NCI-H1417 treated with DMSO at 0.1 percent for 48 hours (cell line): ENCODE measurements around the gene ZSWIM3.

ENCODE experiments used
- DNase-seq: peaks from one replicate; lab custom pipeline; 2025; lab: John Stamatoyannopoulos, UW

ZSWIM3 gene

DNA sequence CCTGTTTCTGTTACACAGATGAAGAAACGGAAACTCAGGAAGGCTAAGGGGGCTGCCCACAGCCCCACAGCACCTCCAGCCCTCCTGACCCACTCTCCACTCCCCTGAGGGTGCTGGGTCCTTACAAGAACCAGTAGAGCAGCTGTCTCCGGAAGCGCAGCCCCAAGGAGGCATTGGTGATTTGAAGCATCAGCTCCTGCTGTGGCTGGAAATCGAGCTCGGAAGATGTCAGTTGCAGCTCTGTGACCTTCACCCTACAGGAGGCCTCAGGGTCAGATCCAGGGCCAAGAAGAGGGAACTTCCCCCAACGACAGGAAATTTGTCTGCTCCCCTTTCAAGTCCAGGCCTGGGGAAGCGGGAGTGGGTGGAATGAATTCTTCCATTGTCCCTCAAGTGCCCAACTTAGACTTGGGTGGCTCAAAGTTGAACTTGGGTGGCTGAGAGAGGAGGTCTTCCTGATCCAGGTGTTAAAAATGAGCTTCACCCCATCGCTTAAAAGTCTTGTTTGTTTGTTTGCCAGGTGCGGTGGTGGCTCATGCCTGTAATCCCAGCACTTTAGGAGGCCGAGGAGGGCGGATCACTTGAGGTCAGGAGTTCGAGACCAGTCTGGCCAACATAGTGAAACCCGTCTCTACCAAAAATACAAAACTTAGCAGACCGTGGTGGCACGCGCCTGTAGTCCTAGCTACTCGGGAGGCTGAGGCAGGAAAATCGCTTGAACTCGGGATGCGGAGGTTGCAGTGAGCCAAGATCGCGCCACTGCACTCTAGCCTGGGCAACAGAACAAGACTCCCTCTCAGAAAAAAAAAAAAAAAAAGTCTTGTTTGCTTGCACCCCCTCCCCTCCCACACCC lies 52.6 kb downstream of the ZSWIM3 start:
- no peak for DNase-seq

DNA sequence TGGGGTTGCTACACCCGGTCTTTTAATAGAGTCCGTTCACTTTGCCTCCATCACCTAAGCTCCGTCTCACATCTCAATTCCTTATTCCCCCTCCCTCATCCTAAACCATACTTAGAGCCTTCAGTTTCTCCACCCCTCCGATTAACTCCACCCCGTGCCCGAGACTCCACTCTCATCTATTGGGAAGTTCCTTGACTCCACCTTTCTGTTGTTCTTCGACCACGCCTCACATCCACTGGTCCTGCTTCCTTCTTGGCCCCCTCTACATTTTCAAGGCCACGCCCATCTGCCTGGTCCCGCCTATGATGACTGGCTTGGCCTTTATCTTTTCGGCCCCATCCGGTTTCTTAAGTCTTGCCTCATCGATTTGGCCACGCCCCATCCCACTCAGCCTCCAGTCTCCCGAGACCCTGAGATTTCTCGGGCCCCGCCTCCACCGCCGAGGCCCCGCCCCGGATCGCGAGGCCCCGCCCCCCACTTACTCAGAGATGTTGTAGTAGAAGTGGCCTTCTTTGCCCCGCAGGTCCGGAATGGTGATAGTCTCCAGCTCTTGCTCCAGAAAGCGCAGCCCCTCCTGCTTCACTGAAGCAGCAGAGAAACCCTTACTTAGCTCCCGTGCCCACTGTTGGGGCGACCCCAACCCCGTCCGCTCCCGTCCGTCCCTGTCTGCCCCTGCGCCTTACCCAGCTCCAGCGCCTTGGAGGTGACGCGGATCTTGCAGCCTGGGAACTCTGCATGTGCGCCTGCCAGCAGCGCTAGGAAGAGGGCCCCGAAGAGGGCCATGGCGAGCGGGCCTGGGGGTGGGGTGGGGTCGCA lies 53.5 kb downstream of the ZSWIM3 start:
- DNase-seq: no peak

DNA sequence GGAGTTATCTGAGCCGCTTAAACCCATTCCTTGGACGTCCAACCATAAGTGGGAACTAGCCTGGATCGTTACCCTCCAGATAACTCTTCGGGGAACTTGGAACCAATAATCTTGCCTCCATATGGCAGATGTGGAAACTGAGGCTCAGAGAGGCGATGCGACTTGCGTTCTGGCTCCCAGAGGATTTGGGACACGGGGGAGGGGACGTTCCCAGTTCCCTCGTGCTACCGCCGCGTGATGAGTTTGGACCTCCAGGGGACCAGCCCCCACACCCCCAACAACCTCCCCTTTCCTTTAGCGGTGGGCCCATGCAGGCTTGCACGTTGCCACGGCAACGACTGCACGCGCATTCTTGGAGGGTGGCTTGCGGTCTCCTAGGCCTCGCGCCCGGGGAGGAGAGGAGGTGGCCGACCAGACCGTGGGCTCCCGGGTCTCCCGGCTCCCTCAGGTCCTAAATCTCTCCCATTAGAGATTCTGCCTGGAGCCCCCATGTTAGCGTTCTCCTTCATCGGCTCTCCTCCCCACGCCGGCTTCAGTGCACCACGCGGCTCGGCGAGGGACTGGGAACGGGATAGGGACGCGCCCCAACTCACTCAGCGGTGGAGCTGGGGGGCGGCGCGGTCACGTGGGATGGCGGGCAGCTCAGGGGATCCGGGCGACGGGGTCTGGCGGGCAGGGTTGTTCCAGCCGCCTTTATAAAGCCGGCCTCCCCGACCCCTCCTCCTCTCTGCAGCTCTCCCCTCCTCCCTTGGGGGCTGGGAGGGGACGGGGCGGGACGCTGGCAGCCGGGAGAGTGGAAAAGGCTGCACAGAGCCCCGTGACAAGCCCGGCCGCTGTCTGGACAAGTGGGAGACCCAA lies 54.3 kb downstream of the ZSWIM3 start, which contains the start of gene PLTP:
Gene PLTP (minus strand): TSS at position 670 of the 858 bp plus-strand sequence. CDS start 703 bp downstream, outside the sequence.
- DNase-seq: no peak

DNA sequence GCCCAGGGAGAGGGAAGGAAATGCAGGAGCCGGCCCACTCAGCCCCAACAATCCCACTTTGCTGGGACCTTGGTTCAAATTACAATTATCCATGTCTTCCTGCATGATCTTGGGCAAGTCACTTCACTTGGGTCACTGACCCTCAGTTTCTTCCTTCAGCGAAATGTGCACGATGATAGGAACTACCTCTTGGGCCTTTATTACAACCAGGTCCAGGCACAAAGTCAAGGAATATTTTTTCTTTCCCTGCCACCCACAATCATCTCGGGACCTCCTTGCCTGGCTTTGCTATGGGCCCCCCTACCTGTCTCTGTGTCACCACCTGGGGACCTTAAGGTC lies 54.9 kb downstream of the ZSWIM3 start:
- DNase-seq: no peak

DNA sequence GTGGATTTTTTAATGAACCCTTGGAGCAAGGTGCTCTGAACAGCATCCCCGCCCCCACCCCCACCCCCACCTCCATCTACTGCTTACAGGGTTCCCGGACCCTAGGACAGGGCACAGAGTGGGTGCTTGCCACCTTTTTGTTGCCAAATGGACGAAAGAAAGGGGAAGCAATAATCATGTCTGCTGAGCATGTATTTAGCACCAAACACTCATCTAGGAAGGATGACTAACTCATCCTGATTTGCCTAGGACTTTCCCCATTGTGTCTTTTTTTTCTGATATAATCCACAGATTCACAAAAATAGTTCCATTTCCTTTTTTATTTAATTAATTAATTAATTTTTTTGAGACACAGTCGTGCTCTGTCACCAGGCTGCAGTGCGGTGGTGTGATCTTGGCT lies 55.7 kb downstream of the ZSWIM3 start:
- DNase-seq: no peak

DNA sequence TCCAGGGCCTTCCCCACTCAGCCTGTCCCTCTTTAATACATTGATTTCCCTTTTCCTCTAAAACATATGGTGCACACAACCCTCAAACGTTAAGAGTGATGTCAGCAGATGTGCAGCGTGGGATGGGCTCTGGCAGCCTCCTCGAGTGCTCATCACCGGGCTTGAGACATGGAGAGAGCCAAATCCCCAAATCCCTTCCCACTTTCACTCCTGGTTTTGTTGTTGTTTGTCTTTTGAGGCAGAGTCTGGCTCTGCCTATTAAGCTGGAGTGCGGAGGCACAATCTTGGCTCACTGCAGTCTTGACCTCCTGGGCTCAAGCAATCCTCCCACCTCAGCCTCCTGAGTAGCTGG lies 60.4 kb downstream of the ZSWIM3 start:
- DNase-seq: no peak

DNA sequence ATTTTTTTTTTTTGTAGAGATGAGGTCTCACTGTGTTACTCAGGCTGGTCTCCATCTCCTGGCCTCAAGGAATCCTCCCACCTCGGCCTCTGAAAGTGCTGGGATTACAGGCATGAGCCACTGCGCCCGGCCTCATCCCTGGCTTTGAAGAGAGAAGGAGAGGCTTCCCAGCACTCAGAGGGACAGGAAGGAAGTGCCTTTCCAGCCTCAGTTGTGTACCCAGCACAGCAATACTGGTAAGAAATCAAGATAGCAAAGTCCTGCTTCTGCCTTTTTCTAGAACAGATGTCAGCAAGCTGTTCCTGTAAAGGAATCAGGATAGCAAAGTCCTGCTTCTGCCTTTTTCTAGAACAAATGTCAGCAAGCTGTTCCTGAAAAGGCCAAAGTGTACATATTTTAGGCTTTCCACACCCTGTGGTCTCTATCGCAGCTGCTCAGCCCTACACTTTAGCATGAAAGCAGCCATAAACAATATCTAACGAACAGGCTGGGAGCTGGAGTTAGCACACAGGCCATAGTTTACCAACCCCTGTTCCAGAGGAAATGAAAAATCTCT lies 60.8 kb downstream of the ZSWIM3 start:
- DNase-seq: no peak

DNA sequence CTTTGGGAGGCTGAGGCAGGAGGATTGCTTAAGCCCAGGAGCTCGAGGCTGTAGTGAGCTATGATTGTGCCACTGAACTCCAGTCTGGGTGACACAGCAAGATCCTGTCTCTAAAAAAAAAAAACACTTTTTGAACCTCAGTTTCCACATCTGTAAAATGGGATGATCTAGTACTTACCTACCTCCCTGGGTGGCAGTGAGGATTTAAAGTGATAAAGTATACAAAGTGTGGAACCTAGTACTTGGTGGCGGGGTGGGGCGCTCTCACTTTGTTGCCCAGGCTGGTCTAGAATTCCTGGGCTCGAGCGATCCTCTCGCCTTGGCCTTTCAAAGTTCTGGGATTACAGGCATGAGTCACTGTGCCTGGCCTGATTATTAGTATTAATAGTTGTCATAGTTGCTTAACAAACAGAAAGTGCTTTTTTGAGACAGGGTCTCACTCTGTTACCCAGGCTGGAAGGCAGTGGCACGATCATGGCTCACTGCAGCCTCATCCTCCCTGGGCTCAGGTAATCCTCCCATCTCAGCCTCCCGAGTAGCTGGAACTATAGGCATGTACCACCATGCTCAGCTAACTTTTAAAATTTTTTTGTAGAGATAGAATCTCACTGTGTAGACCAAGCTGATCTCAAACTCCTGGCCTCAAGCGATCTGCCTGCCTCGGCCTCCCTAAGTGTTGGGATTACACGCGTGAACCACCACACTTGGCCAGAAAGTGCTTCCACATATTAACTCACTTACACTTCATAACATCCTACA lies 61.5 kb downstream of the ZSWIM3 start:
- no peak for DNase-seq

DNA sequence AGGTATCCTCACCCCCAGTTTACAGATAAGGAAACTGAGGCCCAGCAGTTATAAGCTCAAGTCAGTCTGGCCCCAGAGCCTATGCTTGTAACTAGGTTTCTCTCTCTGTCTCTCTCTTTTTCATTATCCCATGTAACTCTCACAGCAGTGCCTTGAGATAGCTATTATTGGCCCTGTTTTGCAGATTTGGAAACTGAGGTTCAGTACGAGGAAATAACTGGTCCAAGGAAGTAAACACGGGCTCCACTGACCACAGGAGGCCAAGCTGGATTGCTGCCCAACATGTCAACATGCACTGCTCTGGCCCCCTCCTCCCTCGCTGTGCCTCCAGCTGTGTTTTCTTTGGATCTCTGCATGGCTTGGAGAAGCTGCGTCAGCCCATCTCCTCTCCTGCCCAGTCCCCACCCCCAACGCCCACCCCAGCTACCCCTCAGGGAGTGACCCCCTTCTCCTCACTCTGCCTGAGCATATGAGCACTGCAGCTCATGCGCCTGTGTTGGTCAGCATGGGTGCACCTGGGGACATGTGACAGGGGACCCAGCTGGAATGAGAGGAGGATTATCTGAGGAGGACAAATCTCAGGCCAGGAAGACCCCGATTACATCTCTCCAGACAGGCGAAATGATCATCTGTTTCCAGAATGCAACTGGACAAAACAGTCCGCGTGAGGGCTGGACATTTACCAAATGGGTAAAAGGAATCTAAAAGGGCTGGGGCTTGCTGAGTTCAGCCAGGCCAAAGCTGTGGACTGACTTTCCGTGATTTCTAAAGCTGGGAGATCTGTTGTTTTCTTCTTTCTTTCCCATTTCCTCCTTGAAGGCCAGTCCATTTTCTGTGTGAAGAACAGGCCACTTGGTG lies 62.4 kb downstream of the ZSWIM3 start:
- DNase-seq: no peak

DNA sequence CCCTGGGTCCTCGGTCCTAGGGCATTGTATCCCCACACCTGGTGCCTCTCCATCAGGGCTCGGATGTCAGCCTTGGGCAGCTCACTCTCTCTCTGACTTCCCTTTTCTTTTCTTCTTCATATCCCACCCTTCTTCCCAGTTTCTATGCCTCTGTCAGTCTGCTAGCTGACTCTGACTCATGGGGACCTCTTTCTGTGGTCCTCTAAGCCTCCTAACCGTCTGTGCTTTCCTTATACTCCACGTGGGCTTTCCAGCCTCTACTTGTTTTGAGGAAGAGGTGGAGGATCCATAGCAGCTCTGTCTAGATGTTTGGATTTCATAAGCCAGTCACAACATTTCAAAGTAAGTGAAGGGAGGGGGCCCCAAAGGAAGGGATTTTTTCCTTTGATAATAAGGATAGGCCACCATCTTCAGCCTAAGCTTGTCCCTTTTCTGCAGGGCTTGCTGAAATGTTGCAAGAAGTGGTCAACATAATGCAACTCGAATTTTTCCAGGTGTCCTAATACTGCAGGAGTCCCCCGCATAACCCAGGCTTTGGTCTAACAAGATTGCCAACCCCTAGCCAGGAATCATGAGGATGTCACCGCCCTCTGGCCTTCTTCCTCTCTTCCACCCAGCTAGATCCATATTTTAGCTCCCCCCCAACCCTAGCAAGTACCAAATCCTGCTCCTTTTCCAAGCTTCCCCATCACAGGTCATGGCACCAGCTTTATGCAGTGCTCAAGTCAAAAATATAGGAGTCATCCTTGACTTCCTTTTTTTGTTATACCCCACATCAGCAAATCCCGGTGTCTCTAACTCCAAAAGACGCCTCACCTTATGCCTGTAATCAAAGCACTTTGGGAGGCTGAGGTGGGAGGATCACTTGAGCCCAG lies 63.3 kb downstream of the ZSWIM3 start:
- DNase-seq: no peak

DNA sequence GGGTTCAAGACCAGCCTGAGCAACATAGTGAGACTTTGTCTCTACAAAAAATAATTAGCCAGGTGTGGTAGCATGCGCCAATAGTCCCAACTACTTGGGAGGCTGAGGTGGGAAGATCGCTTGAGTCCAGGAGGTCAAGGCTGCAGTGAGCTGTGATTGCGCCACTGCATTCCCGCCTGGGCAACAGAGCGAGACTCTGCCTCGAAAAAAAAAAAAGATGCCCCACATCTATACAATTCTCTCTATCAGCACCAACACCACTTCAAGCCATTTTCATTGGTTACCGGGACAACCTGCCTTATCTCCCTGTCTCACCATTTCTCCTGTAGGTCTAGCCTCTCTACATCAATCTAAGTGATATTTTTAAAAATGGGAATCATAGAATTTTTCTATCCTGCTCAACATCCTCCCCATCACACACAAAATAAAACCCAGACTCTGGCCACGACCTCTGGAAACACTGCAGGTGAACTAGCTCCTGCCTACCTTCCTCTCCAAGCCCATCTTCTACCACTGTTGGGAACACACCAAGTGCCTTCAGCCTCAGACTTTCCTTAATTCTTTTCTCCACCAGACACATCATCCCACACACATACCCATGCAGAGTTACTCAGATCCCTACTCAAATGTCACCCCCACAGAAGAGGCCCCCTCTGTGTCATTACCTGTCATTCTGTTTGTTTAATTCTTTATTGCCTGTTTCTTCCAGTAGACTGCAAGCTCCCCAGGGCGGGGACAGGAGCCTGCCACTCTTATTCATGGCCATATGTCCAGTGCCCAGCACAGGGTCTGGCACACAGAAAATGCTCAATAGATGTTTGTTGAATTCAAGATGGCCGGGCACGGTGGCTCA lies 64.1 kb downstream of the ZSWIM3 start:
- no peak for DNase-seq

DNA sequence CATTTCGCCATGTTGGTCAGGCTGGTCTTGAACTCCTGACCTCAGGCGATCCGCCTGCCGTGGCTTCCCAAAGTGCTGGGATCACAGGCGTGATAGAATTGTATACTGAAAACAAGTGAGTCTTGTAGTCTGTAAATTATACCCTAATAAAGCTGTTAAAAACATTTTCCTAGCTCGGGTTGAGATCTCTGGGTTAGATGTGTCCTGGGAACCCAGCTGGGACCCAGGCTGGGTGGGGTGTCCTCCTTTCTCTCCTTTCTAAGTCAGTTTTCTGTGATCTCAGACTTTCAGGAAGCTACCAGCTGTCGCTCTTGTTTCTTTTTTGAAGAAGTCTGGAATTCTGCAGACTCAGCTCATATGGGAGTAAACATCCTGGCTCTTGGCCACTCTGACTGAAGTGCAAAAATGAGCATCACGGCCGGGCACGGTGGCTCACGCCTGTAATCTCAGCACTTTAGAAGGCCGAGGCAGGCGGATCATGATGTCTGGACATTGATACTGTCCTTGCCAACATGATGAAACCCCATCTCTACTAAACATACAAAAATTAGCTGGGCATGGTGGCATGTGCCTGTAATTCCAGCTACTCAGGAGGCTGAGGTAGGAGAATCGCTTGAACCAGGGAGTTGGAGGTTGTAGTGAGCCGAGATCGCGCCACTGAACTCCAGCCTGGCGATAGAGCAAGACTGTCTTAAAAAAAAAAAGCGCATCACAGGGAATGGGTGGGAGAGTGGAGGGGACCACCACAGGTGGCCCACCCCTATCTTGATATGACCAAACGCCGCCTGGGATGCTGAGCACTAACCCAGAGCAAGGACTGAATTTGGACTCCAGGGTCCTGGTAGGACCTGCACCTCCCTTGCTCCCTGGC lies 67.2 kb downstream of the ZSWIM3 start:
- no peak for DNase-seq

DNA sequence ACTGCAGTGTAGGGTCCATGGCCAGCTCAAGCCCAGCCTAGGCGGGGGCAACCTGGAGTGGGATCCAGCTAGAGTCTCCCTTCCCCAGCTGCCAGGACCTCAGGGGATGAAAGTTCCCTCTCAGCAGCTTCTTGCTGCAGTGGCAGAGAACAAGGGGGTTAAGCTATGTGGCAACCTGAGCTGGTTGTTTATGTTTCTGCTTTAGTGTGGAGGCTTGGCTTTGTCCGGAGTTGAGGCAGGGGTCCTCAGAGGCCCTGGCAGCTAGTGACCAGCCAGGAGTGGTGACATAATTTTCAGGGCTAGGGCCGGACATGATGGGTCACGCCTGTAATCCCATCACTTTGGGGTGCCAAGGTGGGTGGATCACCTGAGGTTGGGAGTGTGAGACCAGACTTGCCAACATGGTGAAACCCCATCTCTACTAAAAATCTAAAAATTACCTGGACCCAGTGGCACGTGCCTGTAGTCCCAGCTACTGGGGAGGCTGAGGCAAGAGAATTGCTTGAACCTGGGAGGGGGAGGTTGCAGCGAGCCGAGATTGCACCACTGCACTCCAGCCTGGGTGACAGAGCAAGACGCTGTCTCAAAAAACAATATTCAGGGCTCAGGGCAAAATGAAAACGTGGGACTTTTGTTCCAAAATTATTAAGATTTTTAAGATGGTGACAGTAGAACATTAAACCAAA lies 68.5 kb downstream of the ZSWIM3 start:
- DNase-seq: no peak

DNA sequence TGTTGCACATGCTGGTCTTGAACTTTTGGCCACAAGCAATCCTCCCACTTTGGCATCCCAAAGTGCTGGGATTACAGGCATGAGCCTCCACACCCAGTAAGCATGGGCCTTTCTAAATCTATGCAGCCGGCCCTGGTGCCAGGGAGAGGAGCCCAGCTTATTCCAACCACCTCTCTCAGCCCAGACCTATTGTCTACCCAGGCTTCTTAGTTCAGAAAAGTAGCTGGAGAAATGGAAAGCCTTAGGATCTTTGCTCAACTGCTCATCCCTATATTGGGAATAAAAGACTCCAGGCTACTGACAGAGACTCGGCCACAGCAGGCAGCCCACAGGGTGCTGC lies 69.3 kb downstream of the ZSWIM3 start:
- DNase-seq: no peak

DNA sequence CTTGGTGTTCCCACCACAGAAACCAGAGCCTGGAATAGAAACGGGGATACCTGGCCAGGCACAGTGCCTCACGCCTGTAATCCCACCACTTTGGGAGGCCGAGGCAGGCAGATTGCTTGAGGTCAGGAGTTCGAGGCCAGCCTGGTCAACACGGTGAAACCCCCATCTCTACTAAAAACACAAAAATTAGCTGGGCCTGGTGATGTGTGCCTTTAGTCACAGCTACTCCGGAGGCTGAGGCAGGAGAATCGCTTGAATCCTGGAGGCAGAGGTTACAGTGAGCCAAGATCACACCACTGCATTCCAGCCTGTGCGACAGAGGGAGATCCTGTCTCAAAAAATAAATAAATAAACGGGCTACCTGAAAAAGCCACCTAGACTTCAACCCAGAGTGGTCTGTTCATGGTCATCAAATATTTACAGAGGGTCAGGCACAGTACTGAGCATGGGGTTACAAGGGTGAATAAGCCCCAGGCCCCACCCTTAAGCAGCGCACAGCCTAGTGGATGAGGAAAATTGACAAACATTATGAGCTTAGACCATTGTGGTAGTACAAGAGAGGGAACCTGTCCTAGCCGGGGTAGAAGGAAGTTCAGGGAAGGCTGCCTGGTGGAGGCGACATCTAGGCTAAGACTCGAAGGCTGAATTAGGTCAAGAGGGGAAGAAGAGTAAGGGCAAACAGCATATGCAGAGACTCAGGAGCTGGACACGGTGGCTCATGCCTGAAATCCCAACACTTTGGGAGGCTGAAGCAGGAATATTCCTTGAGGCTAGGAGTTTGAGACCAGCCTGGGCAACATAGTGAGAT lies 69.9 kb downstream of the ZSWIM3 start:
- DNase-seq: no peak
